Breast epithelium (tissue), 3 donors: ENCODE data around the gene PPP2R3A.

ENCODE experiments used
- POLR2A ChIP-seq: fragments of 450-650 bp; IDR thresholded peaks from one replicate; pipeline ENCODE4 v1.6.1; 2016; ENCODE audit warnings: antibody characterized with exemption, mild to moderate bottlenecking, moderate library complexity
- TF ChIP-seq, protein P1 (sequence below), 3 donors: fragments of 450-650 bp; IDR thresholded peaks; one replicate each; pipeline ENCODE4 v1.5.1; 2016 to 2017; ENCODE audit warnings: antibody characterized with exemption in 3 of 3, mild to moderate bottlenecking in 3 of 3, moderate library complexity in 3 of 3

- no peak for TF ChIP-seq POLR2A
- TF ChIP-seq, protein P1, sequence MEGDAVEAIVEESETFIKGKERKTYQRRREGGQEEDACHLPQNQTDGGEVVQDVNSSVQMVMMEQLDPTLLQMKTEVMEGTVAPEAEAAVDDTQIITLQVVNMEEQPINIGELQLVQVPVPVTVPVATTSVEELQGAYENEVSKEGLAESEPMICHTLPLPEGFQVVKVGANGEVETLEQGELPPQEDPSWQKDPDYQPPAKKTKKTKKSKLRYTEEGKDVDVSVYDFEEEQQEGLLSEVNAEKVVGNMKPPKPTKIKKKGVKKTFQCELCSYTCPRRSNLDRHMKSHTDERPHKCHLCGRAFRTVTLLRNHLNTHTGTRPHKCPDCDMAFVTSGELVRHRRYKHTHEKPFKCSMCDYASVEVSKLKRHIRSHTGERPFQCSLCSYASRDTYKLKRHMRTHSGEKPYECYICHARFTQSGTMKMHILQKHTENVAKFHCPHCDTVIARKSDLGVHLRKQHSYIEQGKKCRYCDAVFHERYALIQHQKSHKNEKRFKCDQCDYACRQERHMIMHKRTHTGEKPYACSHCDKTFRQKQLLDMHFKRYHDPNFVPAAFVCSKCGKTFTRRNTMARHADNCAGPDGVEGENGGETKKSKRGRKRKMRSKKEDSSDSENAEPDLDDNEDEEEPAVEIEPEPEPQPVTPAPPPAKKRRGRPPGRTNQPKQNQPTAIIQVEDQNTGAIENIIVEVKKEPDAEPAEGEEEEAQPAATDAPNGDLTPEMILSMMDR (IDR thresholded peaks at IDR 0.05) = no peak
Observed at GRCh38 chr3:136189859-136190617, 224.5 kb downstream of the PPP2R3A start.
